Measurements from ENCODE around the gene FSTL4.

Gene FSTL4

DNA sequence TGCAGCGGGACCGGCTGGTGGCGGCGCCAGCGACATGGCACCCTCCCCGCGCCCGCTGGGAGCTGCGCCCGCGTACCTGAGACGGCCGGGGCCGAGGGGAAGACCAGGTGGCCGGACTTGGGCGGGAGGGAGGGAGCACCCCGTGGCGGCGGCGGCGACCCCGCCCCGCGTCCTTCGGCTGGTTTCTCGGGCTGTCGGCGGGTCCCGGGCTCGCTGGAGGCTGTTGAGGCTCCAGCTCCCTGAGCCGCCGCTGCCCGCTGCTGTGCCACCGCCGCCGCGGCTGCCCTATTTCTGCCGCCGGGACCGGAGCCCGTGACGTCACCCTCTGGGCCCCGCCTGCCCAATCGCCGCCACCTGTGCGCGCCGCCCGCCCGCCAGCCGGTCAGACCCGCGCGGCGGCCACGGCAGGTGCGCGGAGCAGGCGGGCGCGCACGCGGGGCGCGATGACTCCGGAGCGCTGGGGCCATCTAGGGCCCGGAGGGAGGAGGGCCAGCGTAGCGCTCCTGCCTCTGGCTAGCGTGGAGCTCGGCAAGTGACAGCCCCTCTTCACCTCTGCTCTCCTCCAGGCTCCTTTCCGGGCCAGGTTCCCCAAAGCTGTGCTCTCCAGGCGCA, at the start of gene FSTL4:
Gene FSTL4 (minus strand): TSS at position 293 of the 612 bp plus-strand sequence.
- in situ Hi-C loops (cut with MboI; ENCODE audit: low sequenced_read_pairs): no loop called here

DNA sequence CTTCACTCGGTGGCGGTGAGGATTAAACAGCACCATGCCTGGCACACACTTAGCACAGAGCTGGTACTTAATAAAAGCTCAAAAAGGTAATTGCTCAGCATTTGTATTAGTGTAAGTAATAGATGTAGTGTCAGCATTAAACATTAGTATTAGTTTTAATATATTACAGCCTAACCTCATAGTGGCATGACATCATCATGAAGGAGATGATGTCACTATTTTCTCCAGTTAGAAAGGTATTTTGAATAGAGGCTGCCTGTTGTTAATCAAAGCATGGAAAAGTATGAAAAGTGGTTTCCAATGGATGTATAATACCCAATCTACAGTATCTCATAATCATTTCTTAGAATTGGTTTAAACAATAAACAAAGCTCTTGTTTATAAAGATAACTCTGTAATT, 49.0 kb upstream of the FSTL4 start:
- in situ Hi-C loops (cut with MboI; ENCODE audit: low sequenced_read_pairs): no loop called here

DNA sequence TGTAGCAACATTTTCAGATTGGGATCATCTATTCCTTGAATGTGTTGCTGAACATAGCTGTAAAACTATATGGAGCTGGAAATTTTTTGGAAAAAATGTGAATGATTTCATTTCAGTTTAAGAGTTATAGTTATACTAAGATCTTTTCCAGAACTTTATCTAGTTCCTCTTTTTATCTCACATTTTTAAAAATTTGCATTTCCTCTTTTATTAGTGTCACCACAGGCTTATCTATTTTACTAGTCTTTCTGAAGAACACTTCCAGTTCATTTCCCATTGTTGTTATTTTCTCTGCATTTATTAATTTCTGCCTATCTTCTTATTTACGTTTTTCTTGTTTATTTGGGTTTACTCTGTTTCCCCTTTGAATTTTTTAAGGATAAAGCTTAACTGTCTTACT, 46.0 kb upstream of the FSTL4 start:
- in situ Hi-C loops (cut with MboI; ENCODE audit: low sequenced_read_pairs): no loop called here

- in situ Hi-C loops (cut with MboI; ENCODE audit: low sequenced_read_pairs): no loop called here
Measured at GRCh38 chr5:133657036-133657435, 44.7 kb upstream of the FSTL4 start.

DNA sequence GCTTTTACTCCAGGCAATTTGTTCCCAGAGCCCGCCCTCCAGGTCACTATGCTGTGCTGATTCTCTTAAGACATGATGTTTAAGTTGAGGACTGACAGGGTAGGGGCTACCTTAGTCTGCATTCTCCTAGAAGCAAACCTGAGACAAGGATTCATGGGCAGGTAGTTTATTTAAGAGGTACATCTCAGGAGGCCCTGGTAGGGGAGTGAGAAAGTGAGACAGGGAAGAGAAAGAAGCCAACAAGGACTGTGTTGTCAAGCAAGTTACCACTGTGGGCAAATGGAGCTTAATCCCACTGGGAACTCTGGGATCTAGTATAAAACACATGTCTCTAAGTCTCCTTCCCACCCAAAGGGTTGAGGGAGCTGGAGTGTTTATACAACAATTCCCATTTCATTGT, 43.6 kb upstream of the FSTL4 start:
- in situ Hi-C loops (cut with MboI; ENCODE audit: low sequenced_read_pairs): no loop called here

DNA sequence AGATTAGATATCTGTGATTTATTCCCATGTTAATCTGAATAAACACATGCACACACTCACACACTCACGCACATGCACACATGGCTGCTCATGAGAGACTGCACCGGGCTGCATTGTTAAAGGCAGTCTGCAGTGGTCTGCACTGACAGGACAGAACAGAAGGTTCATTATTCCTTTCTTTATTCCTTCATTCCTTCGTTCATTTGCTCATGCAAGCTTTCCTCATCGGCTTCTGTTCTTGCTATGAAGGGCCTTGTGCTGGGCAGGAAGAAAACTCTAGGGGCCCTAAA, 41.4 kb upstream of the FSTL4 start:
- in situ Hi-C loops (cut with MboI; ENCODE audit: low sequenced_read_pairs): no loop called here

DNA sequence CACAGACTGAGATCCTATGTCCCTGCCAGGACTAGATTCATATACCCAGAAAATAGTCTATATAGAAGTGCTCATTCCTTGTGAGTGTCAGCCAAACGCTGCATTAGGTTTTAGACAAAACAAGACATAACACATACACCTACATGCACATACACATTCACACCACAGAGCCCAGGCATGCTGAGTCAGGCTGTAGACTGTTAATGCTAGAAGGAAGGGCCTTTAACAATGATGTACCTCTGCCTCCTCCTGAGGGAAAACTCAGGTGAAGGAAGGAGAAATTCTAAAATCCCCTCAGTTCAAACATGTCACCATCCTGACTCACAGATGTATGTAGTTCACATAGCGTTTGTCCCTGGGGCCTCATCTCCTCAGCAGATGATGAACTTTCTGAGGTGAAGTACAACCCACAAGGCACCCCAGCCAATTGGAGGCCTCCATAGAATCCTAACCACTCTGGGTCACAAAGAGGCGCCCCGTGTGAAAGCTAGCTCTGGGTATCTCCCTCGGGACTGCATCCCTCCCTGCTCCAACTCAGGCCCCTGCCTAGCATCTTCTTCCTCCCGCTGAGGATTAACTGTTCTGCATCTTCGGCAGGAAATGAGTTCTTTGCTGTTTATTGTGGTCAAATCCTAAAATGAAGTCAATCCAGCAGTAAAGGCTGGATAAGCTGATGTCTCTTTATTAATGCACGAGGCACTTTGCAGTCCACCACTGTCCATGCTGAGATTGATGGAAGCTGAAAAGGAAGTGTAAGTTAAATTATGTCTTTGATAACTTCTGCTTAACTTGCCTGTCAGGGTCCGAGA, 40.8 kb upstream of the FSTL4 start:
- in situ Hi-C loops (cut with MboI; ENCODE audit: low sequenced_read_pairs): no loop called here

DNA sequence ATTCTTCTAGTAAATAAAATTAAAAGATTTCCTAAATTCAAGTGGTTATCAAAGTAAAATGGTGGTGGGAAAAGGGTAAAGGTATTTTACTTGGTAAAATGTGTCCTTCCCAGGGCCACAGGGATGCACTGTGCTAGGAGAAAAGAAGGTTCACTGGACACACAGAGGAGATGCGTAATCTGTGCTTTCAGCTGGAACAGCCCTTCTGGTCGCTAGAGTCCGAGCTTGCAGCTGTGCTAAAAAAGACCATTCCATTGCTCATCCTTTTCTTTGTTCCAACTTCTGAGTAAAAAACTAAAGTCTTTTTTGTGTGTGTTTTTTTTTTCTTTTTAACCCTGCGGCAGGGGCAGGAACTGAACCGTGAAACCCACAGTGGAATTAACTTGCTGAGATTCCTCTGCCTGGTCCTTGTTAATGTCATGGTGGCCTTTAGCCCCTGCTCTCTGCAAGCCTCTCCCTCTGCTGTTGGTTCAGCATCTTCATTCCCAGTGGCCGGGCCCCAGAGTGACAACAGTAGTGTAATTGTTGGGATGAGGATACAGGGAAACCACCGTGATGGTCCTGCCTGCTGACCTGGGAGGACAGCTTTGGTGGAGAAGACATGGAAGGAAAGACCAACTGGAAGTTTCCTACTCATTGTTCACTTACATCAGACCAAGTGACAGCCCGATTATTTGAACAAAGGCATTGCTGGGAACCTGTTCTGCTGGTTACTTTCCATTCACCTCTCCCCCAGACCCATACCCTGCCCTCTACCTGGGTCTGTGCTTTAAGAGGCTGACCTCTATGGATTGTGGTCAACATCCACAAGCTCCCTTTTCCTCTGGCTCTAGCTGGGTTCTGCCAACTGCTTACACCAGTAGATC, 31.9 kb upstream of the FSTL4 start:
- in situ Hi-C loops (cut with MboI; ENCODE audit: low sequenced_read_pairs): no loop called here

- in situ Hi-C loops (cut with MboI; ENCODE audit: low sequenced_read_pairs): no loop called here
Measured at GRCh38 chr5:133643365-133643764, 31.0 kb upstream of the FSTL4 start.

DNA sequence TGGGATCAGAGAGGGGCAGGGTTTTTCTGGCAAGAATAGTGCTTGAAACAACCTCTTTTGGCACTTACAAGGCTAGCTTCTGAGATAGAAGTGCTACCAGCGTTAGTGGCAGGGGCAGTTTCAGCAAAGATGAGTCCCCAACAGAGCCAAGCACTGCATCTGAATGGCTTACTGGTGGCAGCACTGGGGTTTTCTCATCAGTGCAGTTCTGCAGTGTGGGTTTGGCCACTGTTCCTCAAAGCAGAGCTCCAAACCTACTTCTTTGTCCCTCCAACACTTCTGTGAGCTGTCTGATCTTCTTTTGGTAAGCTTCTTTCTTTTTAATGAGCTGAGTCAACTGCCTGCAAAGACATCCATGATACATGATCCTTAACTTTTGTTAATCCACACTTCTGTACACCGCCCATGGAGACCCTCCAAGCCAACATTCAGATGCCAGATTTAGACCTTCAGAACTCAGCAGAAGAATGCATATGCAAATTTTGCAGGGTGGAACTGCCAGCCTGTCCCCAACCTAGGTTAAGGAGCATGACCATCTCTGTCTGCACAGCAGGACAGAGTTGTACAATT, 29.9 kb upstream of the FSTL4 start:
- in situ Hi-C loops (cut with MboI; ENCODE audit: low sequenced_read_pairs): no loop called here

- in situ Hi-C loops (cut with MboI; ENCODE audit: low sequenced_read_pairs): no loop called here
Measured at GRCh38 chr5:133641683-133642082, 29.3 kb upstream of the FSTL4 start.

DNA sequence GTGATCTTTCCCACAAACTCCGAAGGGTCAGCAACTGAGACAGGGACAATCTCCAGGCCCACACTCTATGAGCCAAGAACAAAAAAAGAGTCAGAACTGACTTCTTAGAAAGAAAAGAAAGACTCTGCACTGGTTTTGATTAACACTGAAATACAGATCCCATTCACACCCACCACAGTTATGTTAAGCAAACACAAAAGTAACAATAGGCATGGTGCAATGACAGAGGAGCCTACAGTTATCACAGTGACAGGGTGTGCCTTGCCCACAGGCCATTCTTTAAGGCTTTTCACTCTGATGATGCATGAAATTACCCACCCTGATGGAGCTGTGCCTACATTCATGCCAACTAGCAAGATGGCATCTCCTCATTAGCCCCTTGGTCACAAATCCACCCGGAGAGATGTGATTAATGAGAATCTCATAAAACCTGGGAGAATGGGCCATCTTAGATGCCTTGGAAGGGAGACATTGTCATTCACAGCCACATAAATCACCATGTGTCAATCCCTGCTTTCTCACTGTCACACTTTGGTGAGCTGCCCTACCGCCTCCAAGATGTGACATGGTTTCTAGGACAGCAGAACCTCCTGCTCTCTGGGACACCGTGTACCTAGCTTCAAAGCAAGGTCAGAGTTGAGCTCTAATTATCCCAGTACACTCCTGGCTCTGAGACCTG, 27.6 kb upstream of the FSTL4 start:
- in situ Hi-C loops (cut with MboI; ENCODE audit: low sequenced_read_pairs): no loop called here

GRCh38 chr5:133638436-133638835, 26.1 kb upstream of the FSTL4 start:
- in situ Hi-C loops (cut with MboI; ENCODE audit: low sequenced_read_pairs): no loop called here

- in situ Hi-C loops (cut with MboI; ENCODE audit: low sequenced_read_pairs): no loop called here
Measured at GRCh38 chr5:133637206-133637605, 24.9 kb upstream of the FSTL4 start.

- in situ Hi-C loops (cut with MboI; ENCODE audit: low sequenced_read_pairs): no loop called here
Measured at GRCh38 chr5:133635051-133635450, 22.7 kb upstream of the FSTL4 start.

DNA sequence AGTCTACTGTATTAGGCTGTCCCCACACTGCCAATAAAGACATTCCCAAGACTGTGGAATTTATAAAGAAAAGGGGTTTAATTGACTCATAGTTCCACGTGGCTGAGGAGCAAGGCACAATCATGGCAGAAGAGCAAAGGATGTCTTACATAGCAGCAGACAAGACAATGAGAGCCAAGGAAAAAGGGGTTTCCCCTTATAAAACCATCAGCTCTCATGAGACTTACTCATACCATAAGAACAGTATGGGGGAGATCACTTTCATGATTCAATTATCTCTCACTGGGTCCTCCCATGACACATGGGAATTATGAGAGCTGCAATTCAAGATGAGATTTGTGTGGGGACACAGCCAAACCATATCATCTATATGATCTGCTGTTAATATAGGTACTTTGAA, 14.8 kb upstream of the FSTL4 start:
- in situ Hi-C loops (cut with MboI; ENCODE audit: low sequenced_read_pairs): no loop called here

DNA sequence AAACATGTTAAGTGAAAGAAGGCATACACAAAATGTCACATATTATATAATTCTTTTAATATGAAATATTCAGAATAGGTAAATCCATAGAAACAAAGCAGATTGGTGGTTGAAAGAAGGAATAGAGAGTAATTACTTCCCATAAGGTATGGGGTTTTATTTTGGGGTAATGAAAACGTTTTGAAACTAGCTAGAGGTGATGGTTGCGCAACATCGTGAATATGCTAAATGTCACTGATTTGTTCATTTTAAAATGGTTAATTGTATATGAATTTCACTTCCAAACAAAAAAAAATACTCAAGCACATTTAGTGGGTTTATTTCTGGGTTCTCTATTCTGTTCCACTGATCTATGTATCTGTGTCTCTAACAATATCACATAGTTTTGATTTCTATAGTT, 12.0 kb upstream of the FSTL4 start:
- in situ Hi-C loops (cut with MboI; ENCODE audit: low sequenced_read_pairs): no loop called here

GRCh38 chr5:133618141-133618540, 5.8 kb upstream of the FSTL4 start:
- in situ Hi-C loops (cut with MboI; ENCODE audit: low sequenced_read_pairs): no loop called here

GRCh38 chr5:133613743-133614142, 1.4 kb upstream of the FSTL4 start:
- in situ Hi-C loops (cut with MboI; ENCODE audit: low sequenced_read_pairs): no loop called here

DNA sequence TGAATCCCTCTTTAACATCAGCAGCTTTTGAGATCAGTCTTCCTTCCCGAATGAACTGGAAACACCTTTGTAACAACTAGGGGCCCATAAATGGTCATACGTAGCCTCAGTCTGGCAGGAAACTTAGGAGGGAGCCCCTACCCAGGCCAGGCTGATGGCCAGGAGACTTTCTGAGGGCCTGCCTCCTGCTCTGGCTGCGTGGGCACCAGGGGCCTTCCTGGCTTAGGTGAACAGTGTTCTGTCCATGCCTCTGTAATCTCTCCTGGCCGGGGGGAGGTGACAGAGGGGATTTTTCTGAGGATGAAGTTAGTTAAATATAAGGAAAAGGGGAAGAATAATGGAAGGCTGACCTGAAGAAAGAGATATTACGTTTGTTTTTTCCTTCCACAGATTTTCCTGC, 843 bp upstream of the FSTL4 start:
- in situ Hi-C loops (cut with MboI; ENCODE audit: low sequenced_read_pairs): no loop called here

Data from HL-60/S4 (cell line).